SK-N-SH treated with all-trans-retinoic acid at 6 μM for 48 hours (cell line): Measurements from ENCODE around the gene PRRC2B.

Experiments used
- ATAC-seq: fragments of 200-7000 bp; cut with Tn5 transposase; 3 replicates; pipeline ENCODE4 v1.9.1; 2020; ENCODE audit warnings: mild to moderate bottlenecking, moderate library complexity
- ARNTL ChIP-seq: fragments of 450-650 bp; formaldehyde crosslinking; IDR thresholded peaks from 2 replicates; pipeline ENCODE4 v1.5.0; 2020; ENCODE audit warnings: low read depth, mild to moderate bottlenecking, moderate library complexity, borderline replicate concordance
- BACH2 ChIP-seq: fragments of 250-450 bp; sonication (Bioruptor Pico); IDR thresholded peaks from 2 replicates; pipeline ENCODE4 v1.9.0; 2021; ENCODE audit warnings: mild to moderate bottlenecking, borderline replicate concordance
- CREB5 ChIP-seq: fragments of 250-450 bp; sonication (Bioruptor Pico); IDR thresholded peaks from 2 replicates; pipeline ENCODE4 v1.5.1; 2020; ENCODE audit warnings: low read depth, mild to moderate bottlenecking, moderate library complexity
- CSDC2 ChIP-seq: fragments of 250-450 bp; sonication (Bioruptor Pico); IDR thresholded peaks from 2 replicates; pipeline ENCODE4 v1.5.0; 2020; ENCODE audit warnings: mild to moderate bottlenecking, moderate library complexity
- CSRNP3 ChIP-seq: fragments of 250-450 bp; sonication (Bioruptor Pico); IDR thresholded peaks from 2 replicates; pipeline ENCODE4 v1.5.1; 2021; ENCODE audit warnings: mild to moderate bottlenecking, moderate library complexity
- ESRRG ChIP-seq: fragments of 250-450 bp; sonication (Bioruptor Pico); IDR thresholded peaks from 2 replicates; pipeline ENCODE4 v1.6.1; 2021; ENCODE audit warnings: mild to moderate bottlenecking
- GLIS3 ChIP-seq: fragments of 250-450 bp; sonication (Bioruptor Pico); IDR thresholded peaks from 2 replicates; pipeline ENCODE4 v1.5.0; 2020; ENCODE audit warnings: mild to moderate bottlenecking, moderate library complexity
- ISL1 ChIP-seq: fragments of 250-450 bp; sonication (Bioruptor Pico); IDR thresholded peaks from 2 replicates; pipeline ENCODE4 v2.1.2; 2022; ENCODE audit warnings: mild to moderate bottlenecking, moderate library complexity
- OSR1 ChIP-seq: fragments of 250-450 bp; sonication (Bioruptor Pico); IDR thresholded peaks from 2 replicates; pipeline ENCODE4 v1.8.0; 2022; ENCODE audit warnings: moderate library complexity, mild to moderate bottlenecking, inconsistent platforms
- PATZ1 ChIP-seq: fragments of 250-450 bp; sonication (Bioruptor Pico); IDR thresholded peaks from 2 replicates; pipeline ENCODE4 v1.8.0; 2020; ENCODE audit warnings: mild to moderate bottlenecking, moderate library complexity, borderline replicate concordance
- POU6F1 ChIP-seq: fragments of 250-450 bp; sonication (Bioruptor Pico); IDR thresholded peaks from 2 replicates; pipeline ENCODE4 v1.8.0; 2021; ENCODE audit warnings: low read depth, mild to moderate bottlenecking, moderate library complexity, borderline replicate concordance
- PPARA ChIP-seq: fragments of 250-450 bp; sonication (Bioruptor Pico); IDR thresholded peaks from 2 replicates; pipeline ENCODE4 v1.5.0; 2020; ENCODE audit warnings: mild to moderate bottlenecking, borderline replicate concordance
- RARB ChIP-seq: fragments of 250-450 bp; sonication (Bioruptor Pico); IDR thresholded peaks from 2 replicates; pipeline ENCODE4 v1.8.0; 2021; ENCODE audit warnings: mild to moderate bottlenecking, moderate library complexity
- TCF4 ChIP-seq: fragments of 250-450 bp; sonication (Bioruptor Pico); IDR thresholded peaks from 2 replicates; pipeline ENCODE4 v1.8.0; 2021; ENCODE audit warnings: mild to moderate bottlenecking, moderate library complexity, borderline replicate concordance
- TOX ChIP-seq: fragments of 250-450 bp; sonication (Bioruptor Pico); IDR thresholded peaks from 2 replicates; pipeline ENCODE4 v1.8.0; 2021; ENCODE audit warnings: mild to moderate bottlenecking, moderate library complexity, borderline replicate concordance
- TSHZ2 ChIP-seq: fragments of 250-450 bp; sonication (Bioruptor Pico); IDR thresholded peaks from 2 replicates; pipeline ENCODE4 v1.5.0; 2020; ENCODE audit warnings: mild to moderate bottlenecking, moderate library complexity
- ZFP3 ChIP-seq: fragments of 250-450 bp; sonication (Bioruptor Pico); IDR thresholded peaks from 2 replicates; pipeline ENCODE4 v1.5.0; 2020; ENCODE audit warnings: mild to moderate bottlenecking, moderate library complexity
- ZFP30 ChIP-seq: fragments of 450-650 bp; formaldehyde crosslinking; IDR thresholded peaks from 2 replicates; pipeline ENCODE4 v1.5.0; 2022; ENCODE audit warnings: mild to moderate bottlenecking, moderate library complexity
- ZNF565 ChIP-seq: fragments of 450-650 bp; formaldehyde crosslinking; conservative IDR thresholded peaks from 2 replicates; pipeline ENCODE4 v1.5.0; 2020; ENCODE audit warnings: low read depth, mild to moderate bottlenecking, moderate library complexity
- ZNF70 ChIP-seq: fragments of 450-650 bp; formaldehyde crosslinking; IDR thresholded peaks from 2 replicates; pipeline ENCODE4 v1.5.0; 2020; ENCODE audit warnings: mild to moderate bottlenecking, moderate library complexity

The PRRC2B gene

GRCh38 chr9:131397100-131397790, 3.4 kb downstream of the PRRC2B start:
- no peak for TF ChIP-seq CSRNP3 (CRISPR knock-in tag)
- TF ChIP-seq ZNF70 (CRISPR knock-in tag), result no peak
- no peak for TF ChIP-seq TOX (CRISPR knock-in tag)
- TF ChIP-seq ESRRG, result no peak
- no peak for TF ChIP-seq PATZ1 (CRISPR knock-in tag)
- TF ChIP-seq POU6F1 (CRISPR knock-in tag), result no peak
- no peak for TF ChIP-seq BACH2 (CRISPR knock-in tag)
- TF ChIP-seq GLIS3, result no peak
- no peak for TF ChIP-seq TSHZ2 (CRISPR knock-in tag)
- no peak for TF ChIP-seq ARNTL (CRISPR knock-in tag)
- no peak for TF ChIP-seq RARB (CRISPR knock-in tag)
- TF ChIP-seq ZFP3, result no peak
- no peak for TF ChIP-seq ZNF565
- TF ChIP-seq ZFP30 (CRISPR knock-in tag), result no peak
- no peak for TF ChIP-seq PPARA (CRISPR knock-in tag)
- no peak for TF ChIP-seq OSR1 (CRISPR knock-in tag)

GRCh38 chr9:131398204-131398603, 4.3 kb downstream of the PRRC2B start:
- TF ChIP-seq TCF4 (CRISPR knock-in tag), result no peak
- no peak for TF ChIP-seq TSHZ2 (CRISPR knock-in tag)
- TF ChIP-seq CSRNP3 (CRISPR knock-in tag), result no peak
- TF ChIP-seq ISL1 (CRISPR knock-in tag), result no peak
- no peak for TF ChIP-seq PATZ1 (CRISPR knock-in tag)
- no peak for TF ChIP-seq CREB5 (CRISPR knock-in tag)
- no peak for TF ChIP-seq BACH2 (CRISPR knock-in tag)
- TF ChIP-seq POU6F1 (CRISPR knock-in tag), result no peak
- TF ChIP-seq CSDC2 (CRISPR knock-in tag), result no peak
- no peak for TF ChIP-seq ZFP30 (CRISPR knock-in tag)
- no peak for TF ChIP-seq GLIS3
- TF ChIP-seq OSR1 (CRISPR knock-in tag), result no peak
- TF ChIP-seq ZNF70 (CRISPR knock-in tag), result no peak
- TF ChIP-seq TOX (CRISPR knock-in tag), result no peak
- no peak for ATAC-seq

More at GRCh38 chr9:131397100-131397790, 3.4 kb downstream of the PRRC2B start:
- ATAC-seq, result peak; percentile 14
